ENCODE measurements around the gene SPECC1.
A peak's percentile ranks its signal among the peaks of the same experiment; 100 is the strongest.
"Not testable (repeated sequence)": the region's sequence is repeated elsewhere in the genome, so short reads cannot be mapped to it uniquely, and the experiment has no call there.

The SPECC1 gene

DNA sequence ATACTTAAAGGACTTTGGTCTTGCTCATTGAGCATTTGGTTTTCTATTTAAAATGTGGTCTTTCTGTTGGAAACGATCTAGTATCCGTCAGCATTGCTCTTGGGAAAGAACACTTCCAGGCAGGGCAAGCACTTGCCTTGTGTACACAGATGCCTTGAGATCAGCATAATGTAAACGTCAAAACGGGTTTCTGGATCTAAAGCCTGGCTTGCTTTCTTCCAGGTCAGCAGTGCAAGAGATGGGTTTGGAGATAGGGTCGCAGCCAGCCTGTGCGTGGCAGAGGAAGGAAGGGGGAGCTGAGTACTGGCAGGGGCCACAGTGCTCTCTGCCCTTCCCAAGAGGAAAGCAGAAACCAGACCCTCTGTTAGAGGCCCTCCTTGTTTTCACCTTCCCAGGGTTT is 282.7 kb downstream of the SPECC1 start:
- TF ChIP-seq GATA1 (IDR thresholded peaks at IDR 0.05; ENCODE audit: low read depth, low read length), result no peak
- TF ChIP-seq POLR2A (IDR thresholded peaks at IDR 0.05; ENCODE audit: low read length), result no peak
- DNase-seq, result no peak

- TF ChIP-seq POLR2A (IDR thresholded peaks at IDR 0.05; ENCODE audit: low read length) (no peak), GATA1 (IDR thresholded peaks at IDR 0.05; ENCODE audit: low read depth, low read length) (no peak)
- DNase-seq, result no peak
These were observed 284.3 kb downstream of the SPECC1 start for GRCh38 chr17:20293501-20293900.

DNA sequence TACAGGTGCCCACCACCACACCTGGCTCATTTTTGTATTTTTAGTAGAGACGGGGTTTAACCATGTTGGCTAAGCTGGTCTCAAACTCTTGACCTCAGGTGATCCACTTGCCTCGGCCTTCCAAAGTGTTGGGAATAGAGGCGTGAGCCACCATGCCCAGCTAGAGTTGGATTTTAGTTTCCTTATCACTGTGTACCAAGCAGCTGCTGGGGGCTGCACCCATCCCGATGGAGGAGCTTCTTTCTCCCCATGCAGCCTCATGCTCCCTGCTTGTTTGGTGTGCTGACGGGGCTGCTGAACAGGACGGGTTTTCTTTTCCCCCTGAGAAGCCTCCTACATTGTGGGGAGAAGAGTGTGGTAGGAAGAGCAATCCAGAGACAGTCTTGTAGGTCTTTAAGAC is 285.0 kb downstream of the SPECC1 start:
- no peak for TF ChIP-seq GATA1 (IDR thresholded peaks at IDR 0.05; ENCODE audit: low read depth, low read length)
- DNase-seq, result no peak

DNA sequence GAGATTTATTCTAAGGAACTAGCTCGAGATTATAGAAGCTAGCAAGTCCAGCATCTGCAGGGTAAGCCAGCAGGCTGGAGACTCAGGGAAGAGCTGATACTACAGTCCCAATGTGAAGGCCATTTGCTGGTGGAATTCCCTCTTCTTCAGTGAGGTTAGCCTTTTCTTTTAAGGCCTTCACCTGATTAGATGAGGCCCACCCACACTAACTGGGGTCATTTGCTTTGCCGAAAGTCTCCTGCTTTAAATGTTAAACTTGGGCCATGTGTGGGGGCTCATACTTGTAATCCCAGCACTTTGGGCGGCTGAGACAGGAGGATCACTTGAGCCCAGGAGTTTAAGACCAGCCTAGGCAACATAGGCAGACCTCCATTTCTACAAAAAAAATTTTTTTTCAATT is 289.9 kb downstream of the SPECC1 start:
- DNase-seq, result no peak
- TF ChIP-seq GATA1 (IDR thresholded peaks at IDR 0.05; ENCODE audit: low read depth, low read length) (no peak), POLR2A (IDR thresholded peaks at IDR 0.05; ENCODE audit: low read length) (no peak)

- no peak for TF ChIP-seq GATA1 (IDR thresholded peaks at IDR 0.05; ENCODE audit: low read depth, low read length)
- TF ChIP-seq POLR2A (IDR thresholded peaks at IDR 0.05; ENCODE audit: low read length), result no peak
- no peak for DNase-seq
These were observed 291.3 kb downstream of the SPECC1 start for GRCh38 chr17:20300436-20300934.

- TF ChIP-seq POLR2A (IDR thresholded peaks at IDR 0.05; ENCODE audit: low read length) (no peak), GATA1 (IDR thresholded peaks at IDR 0.05; ENCODE audit: low read depth, low read length) (no peak)
- no peak for DNase-seq
These were observed 293.2 kb downstream of the SPECC1 start for GRCh38 chr17:20302246-20302917.

DNA sequence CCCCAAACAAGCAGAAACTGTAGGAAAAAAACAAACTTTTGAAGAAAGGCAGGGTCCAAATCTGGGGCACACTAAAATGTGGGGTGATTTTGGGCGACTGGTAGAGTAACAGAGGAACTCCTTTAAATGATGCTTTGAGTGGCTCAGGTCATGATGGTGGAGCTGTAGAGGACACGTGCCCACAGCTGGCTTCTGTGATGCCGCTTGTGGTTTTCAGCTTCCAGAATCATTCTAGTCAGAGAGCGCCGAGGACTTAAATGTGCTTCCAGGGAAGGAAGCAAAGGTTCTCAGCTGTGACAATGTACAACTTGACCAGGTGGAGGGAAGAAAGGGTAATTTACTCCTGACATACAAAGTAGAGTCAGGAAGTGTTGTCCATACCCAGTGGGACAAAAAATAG is 295.8 kb downstream of the SPECC1 start:
- no peak for DNase-seq
- TF ChIP-seq POLR2A (IDR thresholded peaks at IDR 0.05; ENCODE audit: low read length), result no peak
- TF ChIP-seq GATA1 (IDR thresholded peaks at IDR 0.05; ENCODE audit: low read depth, low read length), result no peak

DNA sequence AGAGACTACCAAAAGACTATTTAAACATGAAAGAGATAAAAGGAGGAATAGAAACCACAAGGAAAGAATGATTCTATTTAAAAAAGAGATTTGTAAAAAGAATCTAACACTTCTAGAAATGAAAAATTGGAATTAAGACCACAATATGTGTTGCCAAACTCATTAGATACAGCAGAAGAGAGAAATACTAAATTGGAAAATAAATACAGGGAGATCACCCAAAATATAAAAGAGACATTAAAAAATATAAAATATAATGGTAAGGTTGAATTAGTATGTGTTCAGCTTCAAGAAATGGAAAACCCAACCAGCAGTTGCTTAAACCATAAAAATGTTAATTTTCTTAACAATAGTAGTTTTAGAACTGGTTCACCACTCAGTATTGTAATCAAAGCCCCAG is 297.8 kb downstream of the SPECC1 start:
- TF ChIP-seq POLR2A (IDR thresholded peaks at IDR 0.05; ENCODE audit: low read length) (no peak), GATA1 (IDR thresholded peaks at IDR 0.05; ENCODE audit: low read depth, low read length) (no peak)
- DNase-seq, result no peak

DNA sequence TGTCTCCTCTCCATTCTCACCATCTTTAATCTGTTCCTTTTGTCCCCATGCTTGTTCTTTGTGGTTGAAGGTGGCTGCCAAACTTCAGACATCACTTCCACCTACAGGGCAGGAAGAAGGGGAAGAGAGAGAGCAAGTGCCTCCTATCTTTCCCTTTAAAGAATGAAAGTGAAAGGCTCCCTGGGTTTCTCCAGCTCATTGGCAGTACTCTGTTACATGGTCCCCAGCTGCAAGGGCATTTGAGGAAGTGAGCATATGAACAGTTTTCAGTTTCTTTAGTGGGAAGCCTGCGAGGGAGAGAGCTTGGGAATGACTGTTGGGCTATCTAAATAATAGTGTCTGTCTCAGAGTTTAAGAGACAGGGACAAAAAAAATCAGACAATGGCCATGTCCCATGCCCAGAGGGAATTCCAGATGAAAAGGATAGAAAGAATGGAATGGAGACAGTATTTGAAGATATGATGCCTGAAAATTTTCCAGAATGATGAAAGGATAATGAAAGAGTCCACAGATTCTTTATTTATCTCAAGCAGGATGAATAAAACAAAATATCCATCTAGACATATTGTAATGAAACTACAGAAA is 298.3 kb downstream of the SPECC1 start:
- no peak for TF ChIP-seq POLR2A (IDR thresholded peaks at IDR 0.05; ENCODE audit: low read length)
- DNase-seq, result no peak

GRCh38 chr17:20310481-20310880 is 301.3 kb downstream of the SPECC1 start:
- TF ChIP-seq POLR2A (IDR thresholded peaks at IDR 0.05; ENCODE audit: low read length) (no peak), GATA1 (IDR thresholded peaks at IDR 0.05; ENCODE audit: low read depth, low read length) (no peak)
- DNase-seq, result no peak

GRCh38 chr17:20313306-20313705 is 304.1 kb downstream of the SPECC1 start:
- TF ChIP-seq POLR2A (IDR thresholded peaks at IDR 0.05; ENCODE audit: low read length) (no peak), GATA1 (IDR thresholded peaks at IDR 0.05; ENCODE audit: low read depth, low read length) (no peak)
- no peak for DNase-seq

DNA sequence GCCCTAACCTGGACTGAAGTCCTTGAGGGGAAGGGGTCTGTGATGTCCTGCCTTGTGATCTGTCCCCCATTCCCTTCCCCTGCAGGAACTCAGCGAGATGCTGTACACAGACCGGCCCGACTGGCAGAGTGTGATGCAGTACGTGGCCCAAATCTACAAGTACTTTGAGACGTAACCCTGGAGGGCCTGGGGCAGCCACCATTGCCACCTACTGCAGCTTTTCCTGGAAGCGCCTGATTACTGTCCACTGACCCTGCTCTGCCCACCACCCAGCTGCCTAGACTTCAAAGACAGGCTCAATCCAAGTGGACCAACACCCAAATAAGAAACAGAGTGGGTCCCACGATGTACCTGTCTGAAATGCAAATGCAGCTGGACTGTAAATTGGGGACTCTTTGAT is 304.7 kb downstream of the SPECC1 start:
- TF ChIP-seq POLR2A (IDR thresholded peaks at IDR 0.05; ENCODE audit: low read length) (no peak), GATA1 (IDR thresholded peaks at IDR 0.05; ENCODE audit: low read depth, low read length) (no peak)
- no peak for DNase-seq

- DNase-seq, result no peak
- TF ChIP-seq GATA1 (IDR thresholded peaks at IDR 0.05; ENCODE audit: low read depth, low read length), result no peak
- no peak for TF ChIP-seq POLR2A (IDR thresholded peaks at IDR 0.05; ENCODE audit: low read length)
These were observed 305.7 kb downstream of the SPECC1 start for GRCh38 chr17:20314834-20315233.

- TF ChIP-seq GATA1 (IDR thresholded peaks at IDR 0.05; ENCODE audit: low read depth, low read length) (no peak), POLR2A (IDR thresholded peaks at IDR 0.05; ENCODE audit: low read length) (no peak)
- DNase-seq, result no peak
These were observed 306.2 kb downstream of the SPECC1 start for GRCh38 chr17:20315311-20315710.

GRCh38 chr17:20315821-20316220 is 306.7 kb downstream of the SPECC1 start:
- DNase-seq, result no peak
- TF ChIP-seq GATA1 (IDR thresholded peaks at IDR 0.05; ENCODE audit: low read depth, low read length) (no peak), POLR2A (IDR thresholded peaks at IDR 0.05; ENCODE audit: low read length) (no peak)

GRCh38 chr17:20320535-20321229 is 311.5 kb downstream of the SPECC1 start:
- peak; percentile 85 to 91 for DNase-seq

GRCh38 chr17:20321357-20321756 is 312.2 kb downstream of the SPECC1 start:
- not testable (repeated sequence) for DNase-seq

DNA sequence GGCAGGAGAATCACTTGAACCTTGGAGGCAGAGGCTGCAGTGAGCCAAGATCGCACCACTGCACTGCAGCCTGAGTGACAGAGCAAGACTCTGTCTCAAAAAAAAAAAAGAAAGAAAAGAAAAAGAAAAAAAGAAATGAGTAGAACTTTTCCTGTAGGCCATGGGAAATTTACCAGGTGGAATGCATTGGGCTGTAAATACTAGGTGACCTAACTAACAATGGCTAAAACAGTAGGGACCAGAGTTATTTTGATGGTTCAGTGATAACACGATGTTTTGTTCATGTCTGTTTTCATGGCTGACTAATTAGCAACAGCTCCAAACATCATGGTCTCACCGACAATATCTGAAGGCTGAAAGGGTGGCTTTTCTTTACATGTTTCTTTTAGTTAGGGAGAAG is 318.6 kb downstream of the SPECC1 start:
- not testable (repeated sequence) for DNase-seq

- not testable (repeated sequence) for DNase-seq
These were observed 342.2 kb downstream of the SPECC1 start for GRCh38 chr17:20351405-20351804.

- not testable (repeated sequence) for DNase-seq
These were observed 343.4 kb downstream of the SPECC1 start for GRCh38 chr17:20352567-20352966.

Measured in erythroblast (primary cell).